DND-41 (cell line): ENCODE measurements around the gene IGF2BP3.

Experiments used
- ATAC-seq: fragments of 200-7000 bp; cut with Tn5 transposase; 3 replicates; pipeline ENCODE4 v1.9.1; 2021; ENCODE audit warnings: low read depth; ENCODE audit not compliant: insufficient read depth
- DNase-seq: peaks from one replicate; pipeline ENCODE4 v3.0.0-alpha.2; 2020
- H2AFZ ChIP-seq: 2 replicates; pipeline ENCODE4 v1.6.0; 2012; ENCODE audit warnings: low read depth, low read length
- H3K27ac ChIP-seq: 2 replicates; pipeline ENCODE4 v1.5.1; 2012; ENCODE audit warnings: low read length, inconsistent platforms
- H3K27me3 ChIP-seq: fragments of 200-600 bp; sonication (generic); 2 replicates; pipeline ENCODE4 v1.6.0; 2012; ENCODE audit warnings: low read length, mild to moderate bottlenecking, inconsistent platforms; ENCODE audit not compliant: insufficient read depth, poor library complexity
- H3K36me3 ChIP-seq: 2 replicates; pipeline ENCODE4 v1.5.1; 2012; ENCODE audit warnings: low read length, inconsistent platforms; ENCODE audit not compliant: insufficient read depth
- H3K4me1 ChIP-seq: 2 replicates; pipeline ENCODE4 v1.5.1; 2012; ENCODE audit warnings: mild to moderate bottlenecking, low read length; ENCODE audit not compliant: insufficient read depth
- H3K4me2 ChIP-seq: 2 replicates; pipeline ENCODE4 v1.6.0; 2012; ENCODE audit warnings: mild to moderate bottlenecking, moderate library complexity, low read length, inconsistent platforms; ENCODE audit not compliant: insufficient read depth
- H3K4me3 ChIP-seq, 2 experiments: fragments of 200-600 bp in 1 of 2; shearing (Covaris generic) in 1 of 2; 2 replicates each; pipeline ENCODE4 v1.5.1; 2012 to 2016; ENCODE audit warnings: inconsistent platforms in 2 of 2, low read length in 2 of 2, mild to moderate bottlenecking in 2 of 2, low read depth in 1 of 2, moderate library complexity in 1 of 2
- H3K79me2 ChIP-seq: 2 replicates; pipeline ENCODE4 v1.6.0; 2012; ENCODE audit warnings: low read length, inconsistent platforms; ENCODE audit not compliant: insufficient read depth
- H3K9ac ChIP-seq: 2 replicates; pipeline ENCODE4 v1.6.0; 2012; ENCODE audit warnings: low read depth, mild to moderate bottlenecking, inconsistent platforms, low read length, moderate library complexity
- H3K9me3 ChIP-seq: 2 replicates; pipeline ENCODE4 v1.5.1; 2012; ENCODE audit warnings: low read length, moderate library complexity, mild to moderate bottlenecking, inconsistent platforms; ENCODE audit not compliant: insufficient read depth, severe bottlenecking
- H4K20me1 ChIP-seq: 2 replicates; pipeline ENCODE4 v1.6.0; 2012; ENCODE audit warnings: low read length; ENCODE audit not compliant: insufficient read depth
- CTCF ChIP-seq: IDR thresholded peaks from 2 replicates; pipeline ENCODE4 v1.5.1; 2012; ENCODE audit warnings: borderline replicate concordance, low read length, moderate library complexity, mild to moderate bottlenecking; ENCODE audit not compliant: poor library complexity, severe bottlenecking; ENCODE audit errors: extremely low read depth
- EZH2 ChIP-seq: IDR thresholded peaks from 3 replicates; pipeline ENCODE4 v1.6.1; 2012; ENCODE audit warnings: borderline replicate concordance, low read depth, mild to moderate bottlenecking, moderate library complexity, low read length, inconsistent platforms; ENCODE audit not compliant: severe bottlenecking

IGF2BP3 gene

DNA sequence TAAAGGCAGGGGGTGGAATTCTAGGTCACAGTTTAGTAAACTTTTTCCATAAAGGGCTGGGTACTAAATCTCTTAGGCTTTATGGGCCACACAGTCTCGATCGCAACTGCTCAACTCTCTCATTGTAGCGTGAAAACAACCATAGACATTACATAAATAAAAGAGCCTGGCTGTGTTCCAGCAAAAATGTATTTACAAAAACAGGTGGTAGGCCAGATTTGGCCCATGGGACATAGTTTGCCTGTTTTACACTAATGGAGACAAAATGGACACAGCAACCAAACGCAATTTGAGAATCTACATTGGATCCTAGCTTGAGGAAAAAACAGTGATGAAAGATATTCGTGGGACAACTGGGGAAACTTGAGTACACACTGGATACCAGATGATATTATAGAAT lies 194.4 kb downstream of the IGF2BP3 start:
- TF ChIP-seq EZH2 (no peak), CTCF (no peak)
- ATAC-seq (no peak), DNase-seq (no peak)
- H3K4me3 ChIP-seq, result no peak overlapping the region
- H3K9ac ChIP-seq, result no peak overlapping the region
- H3K36me3 ChIP-seq, result no peaks in the 10 kb centered on the region
- peaks cover 12% of the 10 kb centered on the region for H3K4me1 ChIP-seq
- H4K20me1 ChIP-seq, result no peaks in the 10 kb centered on the region
- no peaks in the 10 kb centered on the region for H3K79me2 ChIP-seq
- no peaks in the 10 kb centered on the region for H3K27me3 ChIP-seq
- no peaks in the 10 kb centered on the region for H3K9me3 ChIP-seq
- H3K27ac ChIP-seq, result no peak overlapping the region
- no peak overlapping the region for H3K4me2 ChIP-seq
- H2AFZ ChIP-seq, result no peak overlapping the region

DNA sequence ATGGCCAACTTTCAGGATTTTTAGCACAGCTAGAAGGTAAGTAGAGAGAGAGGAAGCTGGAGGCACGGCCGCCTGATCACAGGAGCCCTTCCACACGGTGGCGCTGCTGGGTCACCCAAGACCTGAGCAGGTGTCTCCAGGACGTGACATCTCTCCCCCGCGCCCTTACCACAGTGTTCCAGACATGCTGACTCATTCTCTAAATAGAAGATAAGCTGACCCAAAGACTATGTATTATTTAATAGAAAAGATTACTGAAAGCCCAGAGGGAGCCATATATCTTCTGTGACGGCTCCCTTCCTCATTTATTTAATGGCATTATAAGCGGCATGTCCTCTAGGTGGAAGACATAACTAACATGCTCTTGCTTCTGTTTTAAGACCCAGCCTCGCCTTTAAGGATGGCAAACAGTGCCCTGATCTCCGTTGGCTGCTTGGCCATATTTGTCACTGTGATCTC lies 197.1 kb downstream of the IGF2BP3 start:
- Histone ChIP-seq H4K20me1 (no peaks in the 10 kb centered on the region), H3K27ac (no peak overlapping the region), H3K9ac (no peak overlapping the region), H3K4me1 (peaks cover 12% of the 10 kb centered on the region), H2AFZ (peak overlapping the region; percentile 30), H3K27me3 (no peaks in the 10 kb centered on the region), H3K36me3 (no peaks in the 10 kb centered on the region), H3K9me3 (no peaks in the 10 kb centered on the region), H3K79me2 (no peaks in the 10 kb centered on the region), H3K4me3 (no peak overlapping the region), H3K4me2 (peak overlapping the region; percentile 50)
- TF ChIP-seq CTCF (peak; percentile 94), EZH2 (no peak)
- ATAC-seq (peak; percentile 98), DNase-seq (peak; percentile 89)

GRCh38 chr7:23272275-23272674 lies 198.0 kb downstream of the IGF2BP3 start:
- Histone ChIP-seq H3K79me2 (no peaks in the 10 kb centered on the region), H2AFZ (no peak overlapping the region), H3K4me1 (peaks cover 12% of the 10 kb centered on the region), H3K27ac (no peak overlapping the region), H3K9ac (no peak overlapping the region), H3K4me3 (no peak overlapping the region), H3K4me2 (no peak overlapping the region), H3K36me3 (no peaks in the 10 kb centered on the region), H3K27me3 (no peaks in the 10 kb centered on the region), H3K9me3 (no peaks in the 10 kb centered on the region), H4K20me1 (no peaks in the 10 kb centered on the region)
- DNase-seq, result no peak
- no peak for TF ChIP-seq CTCF
- no peak for TF ChIP-seq EZH2
- no peak for ATAC-seq

DNA sequence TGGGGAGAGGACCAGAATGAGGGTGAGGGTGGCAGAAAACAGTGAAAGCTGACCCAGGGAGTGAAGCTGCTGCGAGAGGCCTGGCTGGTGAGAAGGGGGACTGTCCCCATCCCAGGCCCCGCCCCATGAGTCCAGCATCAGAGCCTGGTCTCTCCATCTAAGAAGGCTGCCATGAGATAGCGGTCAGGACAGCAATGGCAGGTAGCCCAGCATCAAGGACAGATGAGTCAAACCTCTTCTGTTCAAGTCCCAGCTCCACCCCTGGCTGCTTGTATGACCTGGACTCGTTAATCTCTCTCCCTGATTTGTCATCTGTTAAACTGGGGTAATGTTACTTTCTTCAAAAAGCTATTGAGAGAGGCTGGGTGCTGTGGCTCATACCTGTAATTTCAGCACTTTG lies 201.5 kb downstream of the IGF2BP3 start:
- no peak overlapping the region for H2AFZ ChIP-seq
- H3K4me1 ChIP-seq, result peaks cover 11% of the 10 kb centered on the region
- H3K27ac ChIP-seq, result no peak overlapping the region
- H3K4me2 ChIP-seq, result no peak overlapping the region
- TF ChIP-seq CTCF (no peak), EZH2 (no peak)
- no peak for ATAC-seq
- H3K4me3 ChIP-seq, result no peak overlapping the region
- H3K27me3 ChIP-seq, result no peaks in the 10 kb centered on the region
- no peaks in the 10 kb centered on the region for H4K20me1 ChIP-seq
- no peaks in the 10 kb centered on the region for H3K36me3 ChIP-seq
- DNase-seq, result no peak
- H3K79me2 ChIP-seq, result no peaks in the 10 kb centered on the region
- no peaks in the 10 kb centered on the region for H3K9me3 ChIP-seq
- no peak overlapping the region for H3K9ac ChIP-seq
